Measurements from ENCODE around the gene C17orf58.

DNA sequence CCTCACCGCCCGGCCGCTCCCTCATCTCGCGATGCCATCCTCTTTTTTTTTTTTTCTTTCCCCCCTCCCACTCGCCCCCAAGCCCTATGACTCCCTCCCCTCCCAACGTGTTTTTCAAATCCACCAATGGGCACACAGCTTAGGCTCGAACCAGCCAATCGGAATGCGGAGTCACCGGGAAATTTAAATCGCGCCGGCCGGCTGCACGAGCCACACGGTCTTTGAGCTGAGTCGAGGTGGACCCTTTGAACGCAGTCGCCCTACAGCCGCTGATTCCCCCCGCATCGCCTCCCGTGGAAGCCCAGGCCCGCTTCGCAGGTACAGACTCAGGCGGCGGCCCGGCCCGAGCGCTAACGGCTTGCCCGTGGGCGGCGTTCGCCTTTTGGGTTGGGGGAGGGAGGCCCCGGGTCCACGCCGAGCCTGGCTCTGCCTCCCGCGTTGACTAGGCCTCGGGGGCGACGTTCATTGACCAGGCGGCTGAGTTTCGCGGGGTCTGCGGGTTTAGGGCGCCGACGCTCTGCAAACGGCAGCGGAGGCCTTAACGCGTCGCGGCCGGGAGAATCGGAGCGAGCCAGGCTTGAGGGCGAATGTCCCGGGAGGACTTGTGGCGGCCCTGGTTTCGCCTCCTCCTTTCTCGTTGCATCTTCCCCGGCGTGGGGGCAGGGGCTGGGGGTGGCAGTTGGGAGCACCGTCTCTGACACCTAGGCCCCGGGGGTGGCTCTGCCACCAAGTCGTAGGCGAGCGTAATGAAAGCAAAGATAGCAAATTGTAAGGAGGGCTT, 39.4 kb upstream of the C17orf58 start, which contains the start of gene KPNA2:
- TF ChIP-seq, protein P1, sequence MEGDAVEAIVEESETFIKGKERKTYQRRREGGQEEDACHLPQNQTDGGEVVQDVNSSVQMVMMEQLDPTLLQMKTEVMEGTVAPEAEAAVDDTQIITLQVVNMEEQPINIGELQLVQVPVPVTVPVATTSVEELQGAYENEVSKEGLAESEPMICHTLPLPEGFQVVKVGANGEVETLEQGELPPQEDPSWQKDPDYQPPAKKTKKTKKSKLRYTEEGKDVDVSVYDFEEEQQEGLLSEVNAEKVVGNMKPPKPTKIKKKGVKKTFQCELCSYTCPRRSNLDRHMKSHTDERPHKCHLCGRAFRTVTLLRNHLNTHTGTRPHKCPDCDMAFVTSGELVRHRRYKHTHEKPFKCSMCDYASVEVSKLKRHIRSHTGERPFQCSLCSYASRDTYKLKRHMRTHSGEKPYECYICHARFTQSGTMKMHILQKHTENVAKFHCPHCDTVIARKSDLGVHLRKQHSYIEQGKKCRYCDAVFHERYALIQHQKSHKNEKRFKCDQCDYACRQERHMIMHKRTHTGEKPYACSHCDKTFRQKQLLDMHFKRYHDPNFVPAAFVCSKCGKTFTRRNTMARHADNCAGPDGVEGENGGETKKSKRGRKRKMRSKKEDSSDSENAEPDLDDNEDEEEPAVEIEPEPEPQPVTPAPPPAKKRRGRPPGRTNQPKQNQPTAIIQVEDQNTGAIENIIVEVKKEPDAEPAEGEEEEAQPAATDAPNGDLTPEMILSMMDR (IDR thresholded peaks at IDR 0.05): no peak
- TF ChIP-seq EZH2 (IDR thresholded peaks at IDR 0.05; ENCODE audit: borderline replicate concordance, insufficient read depth, low read depth, low read length, poor library complexity, severe bottlenecking): no peak

All from B cell (primary cell).